Activated B cell treated with CpG ODN at 0.5 μM for 24 hours (primary cell): ENCODE data around the gene C3orf20. TPM values are rescaled to one million over a fixed set of nuclear protein-coding genes. Genes with fewer than 3 reads are reported as not detected.

Experiments
- ATAC-seq: fragments of 200-7000 bp; cut with Tn5 transposase; one replicate; pipeline ENCODE4 v1.10.0; 2021; ENCODE audit warnings: low read depth, mild to moderate bottlenecking, moderate library complexity
- CTCF ChIA-PET: fragments of 350-600 bp; sonication (Branson Sonifier 250); formaldehyde crosslinking; loops from one replicate; lab custom pipeline; 2021; ENCODE audit warnings: antibody characterized with exemption; lab: Charles Lee
- POLR2A ChIA-PET: fragments of 350-600 bp; sonication (Branson Sonifier 250); formaldehyde crosslinking; loops from one replicate; lab custom pipeline; 2021; ENCODE audit warnings: antibody characterized with exemption; lab: Charles Lee
- DNase-seq: peaks from one replicate; pipeline ENCODE4 v3.0.0; 2022
- H3K27ac Mint-ChIP-seq: one replicate; pipeline ENCODE4 v1.8.0; 2020; ENCODE audit warnings: mixed read lengths
- H3K27me3 Mint-ChIP-seq: one replicate; pipeline ENCODE4 v1.8.0; 2021; ENCODE audit warnings: mixed read lengths
- H3K36me3 Mint-ChIP-seq: one replicate; pipeline ENCODE4 v1.8.0; 2021; ENCODE audit warnings: low read depth, mixed read lengths
- H3K4me1 Mint-ChIP-seq: one replicate; pipeline ENCODE4 v1.8.0; 2021; ENCODE audit warnings: mixed read lengths
- H3K4me3 Mint-ChIP-seq: one replicate; pipeline ENCODE4 v1.8.0; 2020; ENCODE audit warnings: mild to moderate bottlenecking, mixed read lengths
- H3K9me3 Mint-ChIP-seq: one replicate; pipeline ENCODE4 v1.8.0; 2020; ENCODE audit warnings: mixed read lengths
- CTCF ChIP-seq: fragments of 200-600 bp; IDR thresholded peaks from one replicate; pipeline ENCODE4 v1.8.0; 2022; ENCODE audit warnings: antibody characterized with exemption, mild to moderate bottlenecking
- intact Hi-C: fragments of 100-400 bp; cut with micrococcal nuclease; formaldehyde crosslinking; loops from one replicate; pipeline ENCODE4 v1.15.1; 2024
- total RNA-seq: library from RNA; stranded (reverse); gene quantifications from 2 replicates; pipeline ENCODE4 v1.2.3, GENCODE V29; 2022

Gene C3orf20
- total RNA-seq, 1 donor from 2014 or later = 0.16 TPM

DNA sequence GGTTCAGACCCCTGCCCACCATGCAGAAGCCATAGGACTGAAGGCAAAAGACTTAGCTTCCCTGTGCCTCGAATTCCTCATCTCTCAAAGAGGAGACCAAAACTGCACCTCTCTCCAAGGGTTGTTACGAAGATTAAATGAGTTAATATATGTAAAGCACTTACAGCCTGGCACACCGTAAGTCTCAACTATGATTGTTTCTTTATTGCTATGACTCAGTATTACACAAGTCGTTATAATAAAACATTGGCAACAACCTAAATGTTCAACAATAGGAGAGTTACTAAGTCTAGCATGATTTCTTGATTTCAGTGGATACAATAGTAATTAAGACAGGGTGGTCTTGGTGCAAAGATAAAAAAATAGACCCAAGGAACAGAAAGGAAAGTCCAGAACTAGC, 124.2 kb downstream of the C3orf20 start:
- DNase-seq (no peak), ATAC-seq (no peak)
- intact Hi-C loops = no loop called here
- Mint-ChIP-seq H3K27ac (no peak overlapping the region), H3K27me3 (peaks cover 18% of the 10 kb centered on the region), H3K4me3 (no peak overlapping the region), H3K4me1 (no peaks in the 10 kb centered on the region), H3K36me3 (no peaks in the 10 kb centered on the region), H3K9me3 (peaks cover 2% of the 10 kb centered on the region)
- no peak for TF ChIP-seq CTCF
- ChIA-PET CTCF (no interaction called here), POLR2A (no interaction called here)

DNA sequence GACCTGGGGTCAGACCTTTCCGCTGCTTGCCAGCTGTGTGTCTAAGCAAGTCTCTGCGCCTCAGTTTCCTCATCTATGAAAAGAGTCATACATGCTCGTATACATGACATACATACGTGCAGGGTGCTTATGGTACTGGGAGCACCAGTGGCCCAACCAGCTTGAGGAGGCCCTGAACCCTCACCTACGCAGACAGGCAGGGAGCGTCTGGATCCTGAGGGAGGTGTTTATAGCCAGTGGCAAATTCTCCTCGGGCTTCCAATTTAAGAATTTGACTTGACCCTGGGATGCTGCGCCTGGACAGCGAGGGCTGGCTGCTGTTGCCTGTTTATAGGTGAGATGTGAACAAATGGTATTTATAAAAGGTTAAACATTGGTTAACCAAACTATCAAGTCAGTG, 126.1 kb downstream of the C3orf20 start:
- Mint-ChIP-seq H3K4me1 (no peaks in the 10 kb centered on the region), H3K4me3 (no peak overlapping the region), H3K27ac (no peak overlapping the region), H3K9me3 (peaks cover 2% of the 10 kb centered on the region), H3K36me3 (no peaks in the 10 kb centered on the region), H3K27me3 (peaks cover 26% of the 10 kb centered on the region)
- no peak for TF ChIP-seq CTCF
- DNase-seq (no peak), ATAC-seq (no peak)
- CTCF ChIA-PET = no interaction called here
- POLR2A ChIA-PET = no interaction called here
- intact Hi-C loops = no loop called here

GRCh38 chr3:14801668-14802380, 126.9 kb downstream of the C3orf20 start:
- ATAC-seq = no peak
- Mint-ChIP-seq H3K4me1 (no peaks in the 10 kb centered on the region), H3K27me3 (peaks cover 28% of the 10 kb centered on the region), H3K4me3 (no peak overlapping the region), H3K36me3 (no peaks in the 10 kb centered on the region), H3K27ac (no peak overlapping the region), H3K9me3 (peaks cover 2% of the 10 kb centered on the region)
- intact Hi-C loops = no loop called here
- ChIA-PET CTCF (no interaction called here), POLR2A (no interaction called here)
- TF ChIP-seq CTCF = no peak
- no peak for DNase-seq

GRCh38 chr3:14802381-14802731, 127.4 kb downstream of the C3orf20 start:
- POLR2A ChIA-PET = no interaction called here
- no peak for DNase-seq
- TF ChIP-seq CTCF = no peak
- Mint-ChIP-seq H3K9me3 (peaks cover 2% of the 10 kb centered on the region), H3K36me3 (no peaks in the 10 kb centered on the region), H3K4me3 (no peak overlapping the region), H3K27ac (no peak overlapping the region), H3K27me3 (peaks cover 32% of the 10 kb centered on the region), H3K4me1 (no peaks in the 10 kb centered on the region)
- no peak for ATAC-seq
- intact Hi-C loops = no loop called here
- CTCF ChIA-PET = no interaction called here

DNA sequence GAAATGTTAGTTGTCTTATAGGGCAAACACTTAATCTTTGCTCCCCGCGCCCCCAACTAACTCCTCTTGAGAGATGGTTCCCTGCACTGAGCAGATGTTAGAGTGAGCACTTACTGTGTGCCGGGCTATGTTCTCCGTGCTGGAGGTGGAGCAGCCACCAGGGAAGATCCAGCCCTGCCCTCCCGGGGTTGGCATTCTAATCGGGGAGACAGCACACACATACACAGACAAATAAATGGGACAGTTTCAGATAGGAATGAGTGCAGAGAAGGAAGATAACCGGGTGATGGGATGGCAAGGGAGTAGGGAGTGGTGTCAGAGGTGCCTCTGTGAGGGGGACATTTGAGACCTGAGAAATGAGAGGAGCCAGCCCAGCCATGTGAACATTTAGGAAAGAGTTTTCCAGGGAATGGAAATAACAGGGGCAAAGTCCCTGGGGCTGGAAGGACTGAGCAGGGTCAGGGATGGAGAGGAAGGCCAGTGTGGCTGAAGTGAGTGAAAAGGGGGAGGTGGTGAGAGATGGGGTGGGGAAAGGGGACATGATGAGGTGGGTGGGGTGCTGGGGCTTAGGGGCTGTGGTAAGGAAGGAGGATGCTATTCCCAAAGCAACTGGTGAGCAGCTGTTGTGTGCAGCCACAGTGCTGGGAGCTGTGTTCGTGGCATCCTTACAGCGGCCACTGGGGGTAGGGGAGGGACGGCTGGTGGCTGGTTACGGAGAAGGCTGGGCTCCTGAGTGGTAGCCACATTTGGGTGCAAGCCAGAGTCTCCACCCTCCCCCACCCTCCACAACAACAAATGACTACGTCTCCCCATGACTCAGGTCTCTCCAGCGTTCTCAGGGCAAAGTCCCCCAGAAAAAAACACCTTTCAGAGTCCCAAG, 128.4 kb downstream of the C3orf20 start:
- H3K4me3 Mint-ChIP-seq = no peak overlapping the region
- intact Hi-C loops = no loop called here
- ChIA-PET POLR2A (no interaction called here), CTCF (no interaction called here)
- H3K27me3 Mint-ChIP-seq = peaks cover 37% of the 10 kb centered on the region
- ATAC-seq (no peak), DNase-seq (no peak)
- peaks cover 2% of the 10 kb centered on the region for H3K9me3 Mint-ChIP-seq
- no peaks in the 10 kb centered on the region for H3K4me1 Mint-ChIP-seq
- H3K36me3 Mint-ChIP-seq = no peaks in the 10 kb centered on the region
- H3K27ac Mint-ChIP-seq = no peak overlapping the region
- TF ChIP-seq CTCF = no peak
